HuH-7.5 (cell line): ENCODE data around the gene HSPBAP1.
A peak's percentile ranks its signal among the peaks of the same experiment; 100 is the strongest.
"Not testable (repeated sequence)": the region's sequence is repeated elsewhere in the genome, so short reads cannot be mapped to it uniquely, and the experiment has no call there.

Experiments
- DNase-seq: peaks from one replicate; pipeline ENCODE4 v3.0.0; 2011; ENCODE audit warnings: low spot score

The HSPBAP1 gene

DNA sequence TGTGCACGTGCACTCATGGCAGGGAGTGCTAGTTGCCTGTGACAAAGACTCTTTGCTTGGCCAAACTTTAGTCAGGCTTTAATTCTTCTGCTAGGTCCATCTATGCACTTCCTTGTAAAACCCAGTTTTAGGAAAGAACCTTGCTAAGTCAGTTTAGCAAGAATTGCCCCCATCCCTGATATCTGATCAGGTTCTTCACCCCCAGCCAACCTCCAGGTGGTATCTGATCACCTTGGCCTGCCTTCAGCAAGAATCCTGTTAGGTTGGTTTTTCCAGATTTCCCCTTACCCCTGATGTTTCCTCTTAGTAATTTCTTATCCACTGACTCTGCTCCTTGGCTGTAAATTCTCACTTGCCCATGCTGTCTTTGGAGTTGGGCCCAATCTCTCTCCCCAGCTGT, 8.4 kb downstream of the HSPBAP1 start:
- DNase-seq, result no peak

DNA sequence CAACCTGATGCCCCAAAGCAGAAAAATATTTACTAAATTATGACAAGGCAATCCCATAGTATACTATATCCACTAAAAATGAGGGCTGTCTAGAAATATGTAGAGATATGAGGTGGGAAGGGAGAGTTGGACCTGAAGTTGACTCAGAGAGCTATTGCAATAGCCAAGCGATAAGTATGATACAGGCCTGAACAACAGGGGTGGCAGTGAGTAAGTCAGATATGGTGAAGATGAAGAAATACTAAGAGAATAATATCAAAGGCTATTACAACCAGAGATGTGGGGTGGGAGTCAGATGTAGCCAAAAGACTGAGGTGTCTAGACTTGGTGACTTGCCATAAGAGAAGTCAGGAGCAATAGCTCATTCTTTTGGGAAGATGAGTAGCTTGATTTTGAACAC, 9.2 kb downstream of the HSPBAP1 start:
- DNase-seq, result no peak

DNA sequence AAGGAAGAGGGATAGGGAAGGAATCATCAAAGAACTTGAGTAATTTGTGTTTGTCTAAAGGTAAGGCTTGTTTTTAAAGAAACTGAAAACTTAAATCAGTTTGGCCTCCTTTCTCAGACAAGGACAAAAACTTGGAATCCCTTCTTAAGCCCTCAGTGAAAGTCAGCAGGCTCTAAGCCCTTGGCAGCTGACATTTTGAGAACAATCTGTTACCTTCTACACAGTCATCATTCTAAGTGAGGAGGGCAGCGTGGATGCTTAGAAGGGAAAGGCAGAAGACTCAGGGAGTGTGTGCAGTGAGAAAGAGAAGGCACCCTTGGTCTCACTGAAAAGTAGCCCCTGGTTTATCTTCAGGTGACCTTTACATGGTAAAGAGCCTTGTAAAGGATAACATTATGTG, 10.8 kb downstream of the HSPBAP1 start:
- no peak for DNase-seq

DNA sequence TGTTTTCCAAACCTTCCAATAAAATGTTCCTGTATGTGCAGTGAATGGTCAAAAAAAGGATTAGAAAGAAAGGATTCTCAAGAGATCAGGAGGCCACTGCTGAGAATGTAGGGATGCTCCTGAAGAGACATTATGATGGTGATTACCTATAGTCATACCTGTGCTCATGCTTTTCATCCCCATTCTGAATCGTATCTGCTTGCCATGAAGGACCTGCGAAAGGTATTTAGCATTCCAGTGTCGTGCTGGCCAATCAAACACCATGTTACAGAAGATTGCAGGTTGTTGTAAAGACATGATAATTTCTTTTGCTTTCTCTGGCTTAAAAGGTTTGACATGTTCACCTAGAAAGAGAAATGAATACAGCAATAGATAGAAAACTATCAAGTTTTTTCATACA, 16.1 kb downstream of the HSPBAP1 start:
- no peak for DNase-seq

GRCh38 chr3:122776675-122777468, 16.8 kb downstream of the HSPBAP1 start:
- no peak for DNase-seq

- no peak for DNase-seq
Observed at GRCh38 chr3:122774564-122774963, 19.1 kb downstream of the HSPBAP1 start.

GRCh38 chr3:122773944-122774509, 19.6 kb downstream of the HSPBAP1 start:
- no peak for DNase-seq

DNA sequence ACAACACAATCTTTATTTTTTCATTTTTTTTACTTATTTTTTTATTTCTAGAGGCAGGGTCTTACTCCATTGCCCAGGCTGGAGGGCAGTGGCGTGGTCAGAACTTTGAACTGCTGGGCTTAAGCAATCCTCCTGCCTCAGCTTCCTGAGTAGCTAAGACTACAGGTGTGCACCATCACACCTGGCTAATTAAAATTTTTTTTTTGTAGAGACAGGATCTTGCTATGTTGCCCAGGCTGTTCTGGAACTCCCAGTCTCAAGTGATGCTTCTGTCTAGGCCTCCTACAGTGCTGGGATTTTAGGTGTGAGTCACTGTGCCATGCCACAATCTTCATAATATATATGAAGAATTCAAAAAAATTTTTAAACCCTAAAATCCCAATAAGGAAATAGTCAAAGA, 20.8 kb downstream of the HSPBAP1 start:
- DNase-seq, result no peak

GRCh38 chr3:122770521-122771202, 23.0 kb downstream of the HSPBAP1 start:
- DNase-seq, result no peak

- DNase-seq, result no peak
Observed at GRCh38 chr3:122767540-122768372, 25.9 kb downstream of the HSPBAP1 start.

GRCh38 chr3:122766430-122766829, 27.2 kb downstream of the HSPBAP1 start:
- no peak for DNase-seq

DNA sequence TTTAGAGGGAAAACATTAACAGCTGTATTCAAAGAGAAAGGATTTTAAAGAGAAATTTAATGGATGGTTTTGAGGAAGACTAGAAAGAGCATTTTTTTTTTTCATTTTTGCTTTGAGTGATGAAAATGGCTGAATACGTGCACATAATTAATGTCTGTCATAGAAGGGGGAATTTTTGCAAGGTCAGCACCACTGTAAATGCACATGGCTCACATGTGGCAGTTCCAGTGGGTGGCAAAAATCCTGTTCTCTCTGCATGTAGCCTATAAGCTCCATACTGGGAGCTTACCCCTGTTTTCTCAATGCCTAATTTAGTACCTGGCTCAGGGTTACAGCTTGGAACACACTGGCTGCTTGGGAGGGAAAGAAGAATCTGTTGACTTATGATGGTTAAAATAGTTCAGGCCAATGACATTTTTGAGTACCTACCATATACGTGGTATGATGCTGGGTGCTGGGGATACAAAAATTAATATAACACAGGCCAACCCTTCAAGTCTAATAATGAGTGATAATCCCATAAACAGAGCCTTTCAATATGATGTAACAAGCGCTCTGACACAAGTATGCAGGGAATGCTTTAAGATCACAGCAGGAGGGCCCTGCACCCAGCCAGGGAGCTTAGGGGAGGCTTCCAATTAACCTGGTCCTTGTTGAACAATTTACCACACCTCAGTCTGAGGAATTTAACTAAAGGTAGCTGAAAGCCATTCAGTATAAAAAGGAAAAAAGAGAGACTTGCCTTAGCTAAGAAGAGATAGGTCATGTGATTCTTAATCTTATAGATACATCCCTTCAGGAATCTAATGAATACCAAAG, 33.0 kb downstream of the HSPBAP1 start:
- DNase-seq, result no peak

DNA sequence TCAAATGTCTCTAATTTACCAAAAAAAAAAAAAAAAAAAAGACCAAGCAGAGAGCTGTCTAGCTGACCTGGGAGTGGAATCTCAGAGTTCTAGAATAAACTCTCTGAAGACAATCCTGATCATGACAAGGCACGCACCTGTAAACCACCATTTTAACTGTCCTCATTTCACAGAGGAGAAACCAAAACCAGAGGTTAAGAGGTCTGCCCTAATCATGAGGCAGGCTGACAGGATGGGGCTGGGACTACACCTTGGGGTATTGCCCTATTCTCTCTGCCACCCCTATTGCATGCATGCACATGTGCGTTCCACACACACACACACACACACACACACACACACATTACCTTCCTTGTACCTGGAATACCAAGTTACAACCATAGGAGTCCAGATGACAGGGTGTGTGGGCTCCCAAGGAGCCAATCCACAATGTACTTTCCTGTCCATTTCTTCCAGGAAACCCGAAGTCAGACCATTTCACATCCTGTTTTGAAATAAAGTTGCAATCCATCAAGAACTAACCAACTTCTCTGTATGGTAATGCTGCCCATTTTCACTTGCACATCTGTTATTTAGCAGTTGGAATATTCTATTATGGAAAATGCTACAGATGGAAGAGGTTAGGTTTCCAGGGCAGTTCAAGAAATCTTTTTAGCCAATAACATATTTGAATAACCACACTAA, 34.6 kb downstream of the HSPBAP1 start:
- DNase-seq, result no peak

- DNase-seq, result no peak
Observed at GRCh38 chr3:122755491-122755890, 38.1 kb downstream of the HSPBAP1 start.

DNA sequence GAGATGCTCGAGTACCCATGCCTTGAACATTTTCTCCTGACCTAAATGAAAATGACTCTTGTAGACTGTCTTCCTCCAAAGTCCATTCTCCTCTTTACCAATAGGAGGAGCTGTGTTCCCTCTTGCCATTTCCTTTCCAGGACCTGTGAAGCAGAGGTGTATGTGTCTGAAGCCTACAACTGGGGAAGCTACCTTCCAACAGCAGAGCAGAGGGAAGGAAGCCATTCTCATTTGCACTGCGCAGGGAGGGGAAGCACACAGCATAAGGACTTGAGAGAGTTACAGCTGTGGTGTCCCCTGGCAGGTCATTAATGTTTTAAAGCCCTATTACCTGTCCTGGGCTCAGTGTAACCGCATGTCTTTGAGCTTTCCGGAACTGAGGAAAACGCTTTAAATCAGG, 38.7 kb downstream of the HSPBAP1 start:
- DNase-seq, result peak; percentile 52

DNA sequence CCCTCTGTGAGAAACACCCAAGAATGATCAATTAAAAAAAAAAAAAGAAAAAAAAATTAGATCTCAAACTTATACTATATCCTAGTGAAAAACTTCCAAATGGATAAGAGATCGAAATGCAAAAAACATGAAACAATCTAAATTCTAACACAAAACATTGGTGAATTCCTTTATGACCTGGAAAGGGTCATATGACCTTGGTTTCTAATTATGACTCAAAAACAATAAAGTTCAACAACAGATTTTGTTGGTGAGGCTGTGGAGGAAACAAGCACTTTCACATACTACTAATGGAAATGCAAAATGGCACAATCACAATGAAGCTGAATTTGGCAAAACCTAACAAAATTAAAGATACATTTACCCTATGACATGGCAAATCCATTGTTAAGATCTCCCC, 45.3 kb downstream of the HSPBAP1 start:
- DNase-seq, result no peak

GRCh38 chr3:122747295-122747694, 46.3 kb downstream of the HSPBAP1 start:
- DNase-seq, result not testable (repeated sequence)

GRCh38 chr3:122745369-122746021, 48.1 kb downstream of the HSPBAP1 start:
- DNase-seq, result no peak

GRCh38 chr3:122743581-122744120, 50.0 kb downstream of the HSPBAP1 start:
- DNase-seq, result no peak

GRCh38 chr3:122742234-122742633, 51.4 kb downstream of the HSPBAP1 start:
- no peak for DNase-seq
